Measurements from ENCODE around the gene NUTM2G. TPM values are rescaled to one million over a fixed set of nuclear protein-coding genes. Genes with fewer than 3 reads are reported as not detected.
"Not testable (repeated sequence)": the region's sequence is repeated elsewhere in the genome, so short reads cannot be mapped to it uniquely, and the experiment has no call there.

The NUTM2G gene
- total RNA-seq, 4 donors from 2014 or later: not detected

GRCh38 chr9:96908479-96908878 lies 20.2 kb upstream of the NUTM2G start:
- H3K4me1 ChIP-seq; intact Hi-C loops (cut with DNase I); H3K9me3 ChIP-seq; H3K4me3 ChIP-seq (replicated peaks in 1 of 3); H3K27ac ChIP-seq; H3K36me3 ChIP-seq; H3K27me3 ChIP-seq; DNase-seq: not testable (repeated sequence)
- WGBS, 2 donors: no CpG with 5 or more reads among the region's 3 CpGs

- intact Hi-C loops (cut with DNase I): not testable (repeated sequence)
- 77% methylated on average over 2 of the region's 2 CpGs; no CpG with 5 or more reads in 1 of the 2 donors for WGBS, 2 donors
These were observed 13.1 kb upstream of the NUTM2G start for GRCh38 chr9:96915539-96915938.

GRCh38 chr9:96916531-96916930 lies 12.1 kb upstream of the NUTM2G start:
- intact Hi-C loops (cut with DNase I); DNase-seq: not testable (repeated sequence)
- WGBS, 2 donors: 91 to 95% methylated on average over 1 to 5 of the region's 6 CpGs

More at GRCh38 chr9:96915539-96915938, 13.1 kb upstream of the NUTM2G start:
- H3K27me3 ChIP-seq; DNase-seq; H3K4me1 ChIP-seq; H3K4me3 ChIP-seq (replicated peaks in 1 of 3); H3K27ac ChIP-seq; H3K36me3 ChIP-seq; H3K9me3 ChIP-seq: not testable (repeated sequence)

GRCh38 chr9:96918550-96918949 lies 10.1 kb upstream of the NUTM2G start:
- H3K4me3 ChIP-seq (replicated peaks in 1 of 3); H3K27me3 ChIP-seq; H3K27ac ChIP-seq; H3K9me3 ChIP-seq; intact Hi-C loops (cut with DNase I); H3K4me1 ChIP-seq; H3K36me3 ChIP-seq; DNase-seq: not testable (repeated sequence)
- WGBS, 2 donors: 87 to 88% methylated on average over 6 of the region's 6 CpGs

More at GRCh38 chr9:96916531-96916930, 12.1 kb upstream of the NUTM2G start:
- not testable (repeated sequence) for H3K4me3 ChIP-seq (replicated peaks in 1 of 3); H3K27me3 ChIP-seq; H3K4me1 ChIP-seq; H3K36me3 ChIP-seq; H3K9me3 ChIP-seq; H3K27ac ChIP-seq

GRCh38 chr9:96920803-96921202 lies 7.8 kb upstream of the NUTM2G start:
- H3K27ac ChIP-seq; H3K36me3 ChIP-seq; intact Hi-C loops (cut with DNase I); DNase-seq; H3K9me3 ChIP-seq; H3K4me1 ChIP-seq; H3K27me3 ChIP-seq; H3K4me3 ChIP-seq (replicated peaks in 1 of 3): not testable (repeated sequence)
- 94 to 100% methylated on average over 3 to 4 of the region's 4 CpGs for WGBS, 2 donors

GRCh38 chr9:96925587-96925986 lies 3.1 kb upstream of the NUTM2G start:
- H3K27ac ChIP-seq; H3K4me3 ChIP-seq (replicated peaks in 1 of 3); H3K9me3 ChIP-seq; H3K4me1 ChIP-seq; H3K36me3 ChIP-seq; intact Hi-C loops (cut with DNase I); DNase-seq; H3K27me3 ChIP-seq: not testable (repeated sequence)
- WGBS, 2 donors: 90 to 97% methylated on average over 5 of the region's 5 CpGs

- H3K4me3 ChIP-seq (replicated peaks in 1 of 3); H3K4me1 ChIP-seq; H3K27me3 ChIP-seq; intact Hi-C loops (cut with DNase I); H3K36me3 ChIP-seq; H3K9me3 ChIP-seq; DNase-seq; H3K27ac ChIP-seq: not testable (repeated sequence)
- 67 to 100% methylated on average over 6 to 11 of the region's 13 CpGs for WGBS, 2 donors
These were observed 3.0 kb downstream of the NUTM2G start for GRCh38 chr9:96931665-96932064.

GRCh38 chr9:96934097-96934496 lies 5.5 kb downstream of the NUTM2G start:
- H3K27me3 ChIP-seq; H3K36me3 ChIP-seq; H3K4me3 ChIP-seq (replicated peaks in 1 of 3); H3K9me3 ChIP-seq; H3K27ac ChIP-seq; DNase-seq; H3K4me1 ChIP-seq; intact Hi-C loops (cut with DNase I): not testable (repeated sequence)
- 63 to 92% methylated on average over 2 to 4 of the region's 14 CpGs for WGBS, 2 donors

- H3K4me3 ChIP-seq (replicated peaks in 1 of 3); H3K36me3 ChIP-seq; intact Hi-C loops (cut with DNase I); DNase-seq; H3K9me3 ChIP-seq; H3K27me3 ChIP-seq; H3K4me1 ChIP-seq; H3K27ac ChIP-seq: not testable (repeated sequence)
- no CpG with 5 or more reads among the region's 5 CpGs for whole genome bisulfite sequencing, 2 donors
These were observed 6.1 kb downstream of the NUTM2G start for GRCh38 chr9:96934706-96935105.

GRCh38 chr9:96935401-96935800 lies 6.8 kb downstream of the NUTM2G start:
- 94 to 98% methylated on average over 9 to 13 of the region's 15 CpGs for WGBS, 2 donors
- H3K36me3 ChIP-seq; H3K4me1 ChIP-seq; H3K27ac ChIP-seq; H3K9me3 ChIP-seq; H3K4me3 ChIP-seq (replicated peaks in 1 of 3); H3K27me3 ChIP-seq; intact Hi-C loops (cut with DNase I); DNase-seq: not testable (repeated sequence)

GRCh38 chr9:96937442-96937841 lies 8.8 kb downstream of the NUTM2G start:
- DNase-seq; H3K27ac ChIP-seq; H3K9me3 ChIP-seq; H3K4me1 ChIP-seq; H3K27me3 ChIP-seq; H3K36me3 ChIP-seq; H3K4me3 ChIP-seq (replicated peaks in 1 of 3); intact Hi-C loops (cut with DNase I): not testable (repeated sequence)
- WGBS, 2 donors: 95% methylated on average over 3 of the region's 3 CpGs; no CpG with 5 or more reads in 1 of the 2 donors

GRCh38 chr9:96938957-96939665 lies 10.5 kb downstream of the NUTM2G start:
- H3K36me3 ChIP-seq; DNase-seq; H3K4me3 ChIP-seq (replicated peaks in 1 of 3); H3K27ac ChIP-seq; H3K9me3 ChIP-seq; H3K27me3 ChIP-seq; intact Hi-C loops (cut with DNase I); H3K4me1 ChIP-seq: not testable (repeated sequence)
- no CpG with 5 or more reads among the region's 10 CpGs for WGBS, 2 donors

GRCh38 chr9:96940982-96941381 lies 12.3 kb downstream of the NUTM2G start:
- DNase-seq; H3K36me3 ChIP-seq; H3K4me1 ChIP-seq; H3K4me3 ChIP-seq (replicated peaks in 1 of 3); intact Hi-C loops (cut with DNase I); H3K27me3 ChIP-seq; H3K27ac ChIP-seq; H3K9me3 ChIP-seq: not testable (repeated sequence)
- no CpG with 5 or more reads among the region's 7 CpGs for WGBS, 2 donors
